Stimulated activated CD8-positive, alpha-beta memory T cell treated with anti-CD3 and anti-CD28 coated beads, Interleukin-2, amount 100 ng/mL, for 48 hours (primary cell): Measurements from ENCODE around the gene HEMK1.

Experiments used
- DNase-seq, 2 donors: peaks; one replicate each; pipeline ENCODE4 v3.0.0-alpha.2; 2020; ENCODE audit warnings: low read depth in 2 of 2

HEMK1 gene

DNA sequence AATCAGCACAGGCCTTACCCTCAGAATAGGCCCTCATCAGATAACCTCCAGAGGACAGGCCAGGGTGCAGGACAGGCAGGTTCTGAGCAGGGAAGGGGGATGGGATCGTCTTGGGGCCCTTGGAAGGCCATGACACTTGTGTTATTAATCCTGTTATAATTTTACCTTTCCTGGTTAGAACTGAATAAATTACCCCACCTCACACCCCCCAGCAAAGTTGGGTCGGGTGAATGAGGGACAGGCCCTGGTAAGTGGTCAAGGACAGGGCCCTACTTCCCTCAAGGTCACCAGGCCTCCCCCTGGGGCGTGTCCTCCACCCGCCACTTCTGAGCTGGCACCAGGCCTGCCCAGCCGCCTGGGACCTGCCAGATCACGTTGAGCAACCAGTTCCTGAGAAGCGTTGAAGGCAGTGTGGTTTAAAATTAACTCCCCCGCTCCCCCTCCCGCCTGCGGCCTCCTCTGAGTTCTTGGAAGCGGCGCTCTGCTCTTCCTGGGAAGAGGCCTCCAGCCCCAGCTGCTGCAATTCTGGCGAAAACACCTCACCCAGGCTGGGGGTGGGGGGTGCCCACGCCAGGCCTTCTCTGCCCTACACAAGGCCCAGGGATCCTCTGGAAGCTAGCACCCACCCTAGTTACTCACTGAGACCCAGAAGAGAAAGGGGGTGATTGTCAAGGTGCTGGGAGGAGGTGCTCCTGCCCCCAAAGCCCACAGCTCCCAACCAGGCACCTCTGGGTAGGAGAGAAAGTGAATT is 31.7 kb downstream of the HEMK1 start:
- DNase-seq, result peak; percentile 84 to 91

DNA sequence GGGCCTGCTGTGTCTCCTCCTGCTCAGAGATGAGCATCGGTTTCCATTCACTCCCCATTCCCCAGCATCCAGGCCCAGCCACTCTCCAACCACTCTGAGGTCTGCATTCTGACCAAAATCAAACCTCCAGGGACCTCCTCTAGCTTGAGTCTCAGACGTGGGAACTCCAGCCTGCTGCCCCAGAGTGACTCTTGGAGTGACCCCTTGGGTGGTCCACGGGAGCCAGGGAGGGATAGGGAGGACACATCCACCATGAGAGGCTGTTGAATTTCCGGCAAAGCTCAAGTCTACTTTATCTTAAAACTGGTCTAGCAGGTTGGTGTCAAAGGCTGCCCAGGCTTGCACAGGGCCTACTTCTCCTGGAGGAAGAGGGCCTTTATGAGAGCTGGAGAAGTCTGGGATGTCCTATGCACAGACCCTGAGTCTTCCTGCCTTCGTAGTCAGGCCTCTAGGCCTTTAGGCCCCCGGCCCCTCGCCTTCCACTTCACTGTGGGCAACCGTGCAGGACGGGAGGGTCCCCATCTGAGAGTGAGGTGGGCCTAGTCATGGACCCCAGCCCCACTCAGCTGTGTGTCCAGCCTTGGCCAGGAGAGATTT is 33.4 kb downstream of the HEMK1 start:
- no peak for DNase-seq

DNA sequence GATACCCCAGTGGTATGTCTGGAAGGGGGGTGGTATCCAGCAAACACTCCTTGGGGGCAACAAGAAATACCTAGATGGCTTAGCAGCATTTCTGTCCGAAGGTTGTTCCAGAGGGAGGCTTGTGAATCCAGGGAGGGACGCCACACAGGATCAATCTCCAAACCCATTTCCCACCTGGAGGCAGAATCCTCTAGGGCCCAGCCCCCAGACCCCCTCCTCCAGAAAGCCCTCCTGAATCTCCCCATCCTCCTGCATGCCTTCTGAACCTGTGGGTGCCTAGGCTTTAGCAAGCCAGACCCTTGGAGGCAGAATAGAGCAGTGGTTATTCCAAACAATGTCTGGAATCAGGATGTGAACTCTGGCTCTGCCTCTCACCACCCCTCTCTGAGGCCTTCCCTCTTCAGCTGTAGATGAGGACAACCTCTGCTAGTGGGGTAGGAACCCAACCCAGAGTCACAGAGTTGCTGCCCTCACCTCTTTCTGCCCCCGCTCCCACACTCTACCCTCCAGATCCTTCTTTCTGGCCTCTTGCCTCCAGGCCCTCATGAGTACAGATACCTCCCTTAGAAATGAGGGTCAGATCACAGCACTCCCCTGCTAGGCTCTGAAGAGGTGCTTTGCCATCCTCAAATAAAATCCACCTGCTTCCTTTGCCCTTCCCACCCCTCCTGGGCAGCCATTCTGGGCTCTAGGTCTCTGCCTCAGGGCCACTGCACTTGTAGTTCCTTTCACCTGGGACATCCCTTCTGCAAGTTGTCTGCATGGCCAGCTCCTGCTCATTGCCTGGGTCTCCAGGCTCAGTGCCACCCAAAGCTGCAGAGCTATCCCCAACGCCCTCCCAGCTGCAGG is 34.2 kb downstream of the HEMK1 start:
- no peak for DNase-seq

DNA sequence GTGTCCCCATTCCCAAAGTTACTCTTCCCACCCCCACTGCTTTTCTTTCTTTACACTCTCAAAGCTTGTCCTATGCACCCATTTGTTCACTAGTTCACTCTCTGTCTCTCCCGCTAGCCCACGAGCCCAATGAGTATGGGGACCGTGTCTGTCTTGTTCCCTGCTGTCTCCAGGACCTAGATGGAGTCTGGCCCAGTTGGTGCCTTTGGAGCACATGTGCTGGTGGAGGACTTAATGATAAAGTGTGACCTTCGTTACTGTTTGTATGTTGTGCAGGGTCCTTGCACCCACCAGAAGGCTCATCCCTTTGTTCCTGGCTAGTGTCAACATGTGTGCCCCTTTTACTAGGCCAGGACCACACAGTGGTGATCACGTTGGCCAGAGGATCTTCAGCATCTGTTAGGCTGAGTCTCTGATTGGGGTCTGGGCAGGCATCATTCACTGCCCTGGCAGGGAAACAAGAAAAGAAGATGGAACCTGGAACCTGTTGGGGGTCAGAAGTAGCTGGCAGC is 34.8 kb downstream of the HEMK1 start:
- no peak for DNase-seq

DNA sequence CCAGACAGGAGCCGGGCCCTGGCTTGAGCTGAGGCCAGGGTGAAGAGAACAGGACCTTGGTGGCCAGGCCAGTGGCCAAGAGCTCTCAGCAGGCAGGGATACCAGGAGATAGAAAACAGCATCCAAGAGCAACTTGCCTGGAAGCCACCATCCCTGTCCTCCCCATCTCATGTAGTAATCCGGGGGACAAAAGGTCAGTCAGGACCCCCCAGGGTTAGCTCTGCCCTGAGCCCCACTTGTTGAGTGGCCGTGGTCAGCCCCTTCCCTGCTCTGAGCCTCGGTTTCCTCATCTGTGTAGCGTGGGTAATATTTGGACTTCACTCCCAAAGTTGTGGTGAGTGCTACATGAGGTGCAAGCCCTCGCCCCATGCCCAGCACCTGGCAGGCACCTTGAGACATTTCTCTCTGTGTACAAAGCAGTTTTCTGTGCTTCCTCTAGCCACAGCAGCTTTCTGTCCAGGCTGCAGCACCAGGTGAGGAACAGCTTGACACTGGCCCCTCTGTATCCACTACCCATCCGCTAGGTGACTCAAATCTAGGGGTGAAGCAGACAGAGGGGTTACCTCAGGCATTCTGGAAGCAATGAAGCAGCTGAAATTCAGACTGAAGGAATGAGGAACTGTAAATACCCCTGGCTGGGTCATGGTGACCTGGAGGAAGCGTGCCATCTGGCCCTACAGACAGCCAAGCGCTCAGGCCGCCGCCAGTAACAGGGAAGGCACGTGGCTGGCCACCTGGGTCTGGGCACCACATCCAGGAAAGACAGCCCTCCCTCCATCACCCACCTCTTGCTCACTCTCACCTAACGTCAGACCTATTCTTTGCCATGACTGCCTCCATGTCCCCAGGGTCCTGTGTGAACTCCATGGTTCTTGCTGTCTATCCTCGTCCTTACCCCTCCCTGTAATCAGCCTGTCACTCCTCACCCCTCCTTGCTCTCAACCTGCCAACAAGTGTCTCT is 35.6 kb downstream of the HEMK1 start:
- DNase-seq, result no peak

DNA sequence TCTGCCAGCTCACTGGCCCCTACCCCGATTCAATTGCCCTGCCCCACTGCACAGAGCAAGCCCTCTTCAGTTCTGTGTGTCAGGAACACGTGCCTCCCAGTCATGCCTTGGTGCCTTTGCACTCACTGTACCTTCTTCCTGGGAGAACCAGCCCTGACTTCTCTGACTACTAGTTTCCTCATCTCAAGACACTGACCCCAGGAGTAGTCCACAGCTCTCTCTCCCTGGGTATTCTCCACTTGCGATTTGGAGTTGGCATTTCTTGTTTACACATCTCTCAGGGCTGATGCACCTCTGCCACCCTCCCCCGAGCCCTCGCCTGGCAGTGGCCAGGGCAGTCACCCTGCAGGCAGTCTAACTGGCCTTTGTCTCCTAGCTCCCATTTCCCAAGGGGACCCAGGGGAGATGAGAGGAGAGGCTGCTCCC is 36.6 kb downstream of the HEMK1 start:
- DNase-seq, result no peak

DNA sequence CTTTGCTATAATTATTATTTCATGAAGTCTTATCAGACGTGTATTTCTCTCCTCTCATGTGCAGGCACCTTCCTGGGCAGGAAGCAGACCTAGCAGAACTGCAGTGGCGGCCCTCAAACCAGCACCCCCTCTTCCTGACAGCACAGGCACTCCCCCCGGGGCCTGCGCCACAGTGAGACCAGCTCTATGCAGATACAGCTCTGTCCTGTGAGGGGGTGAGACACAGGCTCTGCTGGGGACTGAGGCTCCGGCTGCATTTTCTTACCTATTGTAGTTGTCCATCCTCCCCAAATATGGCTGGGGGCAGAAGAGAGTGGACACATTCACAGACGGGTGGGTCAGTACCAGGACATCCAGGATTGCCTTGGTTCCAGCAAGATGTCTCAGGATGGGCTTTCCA is 37.3 kb downstream of the HEMK1 start:
- DNase-seq, result no peak

DNA sequence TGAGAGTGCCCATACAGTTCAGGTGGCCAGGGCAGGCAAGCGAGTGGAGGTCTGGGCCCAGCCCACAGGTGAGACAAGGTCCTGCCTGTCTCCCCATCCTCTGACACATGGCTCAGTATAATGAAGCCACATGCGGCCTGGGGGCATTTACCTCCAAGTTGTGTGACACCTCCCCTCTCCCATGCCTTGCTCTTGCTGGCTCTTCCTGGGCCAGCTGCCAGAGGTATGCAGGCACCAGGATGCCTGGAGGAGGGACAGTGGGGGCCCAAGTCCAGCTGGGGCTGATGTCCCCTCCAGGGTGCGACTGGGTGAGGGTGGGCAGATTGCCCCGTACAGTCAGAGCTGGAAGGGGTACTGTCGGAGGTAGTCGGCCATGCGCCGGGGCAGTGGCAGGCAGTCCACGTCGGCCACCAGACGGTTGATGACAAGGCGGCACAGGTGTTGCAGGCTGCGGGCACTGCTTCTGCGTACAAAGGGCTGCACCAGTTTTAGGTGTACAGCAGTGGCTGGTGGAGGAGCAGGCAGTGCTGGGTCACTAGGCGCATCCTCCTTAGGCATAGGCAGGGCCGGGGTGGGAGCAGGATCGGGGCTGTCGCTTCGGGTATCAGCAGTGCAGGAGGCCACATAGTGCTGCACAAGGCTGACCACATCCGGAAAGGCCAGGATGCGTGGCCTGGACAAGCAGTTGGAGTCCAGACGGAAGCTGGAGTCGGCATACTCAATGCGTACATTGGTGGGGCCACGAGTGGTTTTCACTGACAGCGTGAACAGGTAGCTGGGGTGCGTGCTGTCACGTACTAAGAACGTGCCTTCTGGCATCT is 38.2 kb downstream of the HEMK1 start:
- no peak for DNase-seq

DNA sequence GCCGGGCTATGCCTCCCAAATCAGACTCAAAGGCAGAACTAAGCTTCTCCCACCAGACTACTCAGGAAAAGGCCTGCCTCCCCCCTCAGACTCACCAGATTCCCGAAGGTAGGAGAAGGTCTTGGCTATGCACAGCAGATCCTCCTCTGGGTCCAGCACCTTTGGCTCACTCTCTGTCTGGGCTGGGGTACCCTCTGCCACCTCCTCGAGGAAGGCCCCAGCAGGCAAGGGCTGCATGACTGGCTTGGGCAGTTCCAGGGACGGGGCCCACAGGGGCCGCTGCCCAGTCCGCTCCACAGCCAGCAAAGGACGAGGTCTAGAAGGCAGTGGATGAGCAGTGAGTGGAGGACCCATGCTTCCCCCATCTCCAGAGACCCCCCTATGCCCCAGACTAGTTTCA is 39.0 kb downstream of the HEMK1 start:
- DNase-seq, result no peak

DNA sequence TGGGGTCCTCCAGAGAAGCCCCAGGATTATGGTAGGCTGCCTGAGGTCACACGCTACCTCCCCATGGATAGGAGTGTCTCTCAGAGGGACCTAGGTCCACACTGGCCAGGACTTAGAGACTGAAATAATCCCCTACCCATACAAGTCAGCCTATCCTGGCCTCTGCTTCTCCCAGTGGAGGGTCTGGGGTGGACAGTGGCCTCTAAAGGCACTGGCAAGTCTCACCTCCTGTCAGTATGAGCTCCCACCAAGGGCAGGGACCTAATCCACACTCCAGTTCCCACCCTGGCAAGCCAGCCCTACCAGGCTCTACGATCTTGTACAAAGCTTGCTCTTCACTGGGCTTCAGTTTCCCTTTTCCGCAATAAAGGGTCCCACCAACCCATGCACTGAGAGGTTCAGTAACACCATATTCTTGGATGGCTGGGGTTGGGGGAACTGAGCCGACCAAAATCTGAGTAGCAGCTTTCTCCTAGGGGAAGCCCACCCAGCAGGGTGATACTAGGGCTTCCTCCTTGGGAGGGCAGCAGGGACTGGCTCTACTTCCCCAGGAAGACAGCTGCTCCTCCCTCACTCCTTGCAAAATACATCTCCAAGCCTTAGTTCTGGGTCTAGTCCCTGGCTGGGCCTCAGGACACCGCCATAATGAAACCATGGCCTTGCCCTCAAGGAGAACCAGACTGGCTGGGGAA is 39.9 kb downstream of the HEMK1 start:
- no peak for DNase-seq

DNA sequence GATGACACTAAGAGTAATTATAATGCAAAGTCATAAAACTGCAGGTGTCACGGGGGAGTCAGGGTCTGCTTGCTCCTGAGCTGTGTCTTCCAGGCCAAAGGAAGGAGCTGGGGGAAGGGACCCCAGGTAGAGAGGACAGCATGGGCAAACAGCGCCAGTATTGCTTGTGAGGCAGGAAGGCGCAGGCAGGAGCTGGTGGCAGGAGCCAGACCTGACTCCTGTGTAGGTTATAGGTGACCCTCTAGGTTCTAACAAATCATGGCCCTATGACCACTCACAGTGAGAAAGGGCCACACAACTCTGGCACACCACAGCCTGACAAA is 40.4 kb downstream of the HEMK1 start:
- no peak for DNase-seq

DNA sequence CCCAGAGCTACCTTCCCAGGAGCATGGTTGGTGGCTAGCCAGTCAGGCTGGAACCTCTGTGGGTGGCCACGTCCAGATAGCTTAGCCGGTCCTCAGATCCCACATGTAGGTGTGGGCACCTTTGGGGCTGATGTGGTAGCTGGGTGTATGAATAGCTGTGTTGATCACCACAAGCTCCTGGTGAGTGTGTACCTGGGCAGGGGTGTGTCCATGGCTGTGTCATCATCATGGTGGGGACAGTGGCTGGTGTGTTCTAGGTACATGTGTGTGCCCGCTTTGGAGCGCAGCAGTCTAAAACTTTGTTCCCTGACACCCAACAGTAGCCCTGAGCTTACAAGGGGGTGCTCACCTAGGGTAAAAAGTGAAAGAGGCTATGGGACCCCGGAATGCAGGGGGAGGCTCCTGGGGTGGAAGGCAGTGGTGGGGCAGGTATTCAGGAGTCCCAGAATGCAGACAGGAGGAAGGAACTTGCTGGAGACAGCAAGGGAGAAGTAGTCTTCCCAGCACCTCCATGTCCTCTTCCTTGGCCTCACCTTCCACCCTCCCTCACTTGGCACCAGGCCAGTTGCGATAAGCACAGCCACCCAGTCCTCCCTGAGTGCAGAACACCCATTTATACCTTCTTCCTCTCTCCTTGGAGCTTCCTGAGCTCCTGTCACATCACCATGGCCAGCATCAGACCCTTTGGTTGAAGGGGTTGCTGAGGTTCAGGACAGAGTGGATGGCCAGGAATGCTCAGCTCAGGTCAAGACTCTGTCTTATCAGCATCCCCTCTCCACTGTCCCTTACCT is 41.1 kb downstream of the HEMK1 start:
- no peak for DNase-seq

DNA sequence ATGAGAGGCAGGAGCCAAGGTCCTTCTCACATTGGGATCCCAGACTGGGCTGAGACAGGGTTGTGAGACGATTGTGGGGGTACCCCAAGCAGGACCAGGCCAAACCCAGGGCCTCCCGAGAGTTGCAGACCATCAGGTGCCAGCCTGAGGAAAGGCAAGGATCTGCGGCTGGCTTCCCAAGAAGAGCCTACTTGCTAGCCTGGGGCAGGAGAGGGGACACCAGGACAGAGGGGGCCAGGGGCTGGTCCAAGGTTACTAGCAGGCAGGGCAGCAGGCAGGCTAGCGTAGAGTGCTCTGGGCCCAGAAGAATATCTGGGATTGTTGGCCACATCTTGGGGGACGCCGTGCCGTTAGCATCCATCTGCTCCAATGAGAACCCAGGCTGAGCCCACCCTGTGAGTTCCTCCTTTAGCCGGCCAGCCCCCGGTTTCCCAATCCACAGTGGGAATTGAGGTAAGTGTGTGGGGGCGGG is 41.7 kb downstream of the HEMK1 start:
- no peak for DNase-seq

DNA sequence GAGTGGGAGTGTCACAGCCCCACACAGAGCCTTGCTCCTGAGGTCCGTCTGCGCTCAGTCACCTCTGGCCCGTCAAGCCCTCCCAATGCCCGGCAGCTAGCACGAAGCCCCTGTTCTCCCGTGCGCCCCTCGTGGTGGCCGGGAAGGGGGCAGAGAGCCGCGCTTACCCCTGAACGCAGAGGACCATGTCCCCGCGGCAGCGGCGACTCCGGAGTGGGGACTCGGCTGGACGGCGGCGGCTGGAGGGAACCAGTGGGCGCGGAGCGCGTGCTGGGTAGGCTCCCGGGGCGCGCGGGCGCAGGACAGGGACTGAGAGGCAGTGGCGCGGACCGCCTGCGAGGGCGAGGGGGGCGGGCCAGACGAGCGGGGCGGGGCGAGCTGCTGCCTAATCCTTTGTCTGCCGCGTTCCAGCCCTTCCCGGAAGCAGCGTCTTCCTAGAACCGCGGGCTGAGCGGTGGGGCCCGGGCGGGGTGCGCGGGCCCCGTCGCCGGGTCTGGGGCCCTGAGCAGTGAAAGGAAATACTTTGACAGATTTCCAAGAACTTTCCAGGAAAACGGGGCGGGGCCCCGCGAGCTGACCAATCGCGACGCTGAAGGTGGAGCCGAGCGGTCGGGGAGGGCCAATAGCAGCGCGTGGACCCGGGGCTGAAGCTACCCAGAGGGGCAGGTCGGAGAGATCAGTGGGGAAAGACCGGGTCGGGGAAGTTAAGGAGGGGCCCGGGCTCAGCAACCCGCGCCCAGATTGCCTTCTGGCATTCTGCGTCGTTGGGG is 42.3 kb downstream of the HEMK1 start, which contains the start of gene CISH:
Gene CISH, minus strand, starts transcription at position 311 of the 770 bp plus-strand sequence. Its CDS starts 124 bp downstream, at position 187.
- DNase-seq, result peak; percentile 96 to 97

DNA sequence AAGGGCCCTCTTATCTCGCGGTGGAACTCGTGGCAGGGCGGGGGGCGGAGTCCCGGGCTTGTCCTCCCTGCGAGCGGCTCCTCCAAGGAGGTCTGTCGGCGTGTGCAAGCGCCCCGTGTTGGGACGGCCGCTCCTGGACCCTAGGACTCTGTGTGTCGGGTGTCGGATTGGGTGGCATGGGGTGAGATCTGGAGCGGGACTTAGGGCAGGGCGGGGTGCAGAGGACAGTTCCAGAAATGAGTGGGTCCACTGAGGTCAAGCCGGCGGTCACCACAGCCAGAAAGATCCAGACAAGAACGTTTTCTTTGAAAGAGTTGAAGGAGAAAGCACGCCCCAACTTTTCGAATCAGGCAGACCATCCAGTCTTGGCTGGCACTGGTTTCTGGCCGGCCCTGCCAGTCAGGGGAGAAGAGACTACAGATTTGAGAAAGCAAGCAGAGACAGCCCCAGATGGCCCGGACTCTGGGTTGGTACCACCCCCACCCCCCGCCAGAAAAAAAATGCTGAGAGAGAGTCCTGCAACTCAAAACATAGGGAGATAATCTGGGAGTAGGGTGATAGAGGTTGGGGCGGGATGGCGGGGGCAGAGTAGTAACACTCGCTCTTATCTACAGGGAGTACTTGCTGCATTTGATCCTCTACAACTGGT is 43.0 kb downstream of the HEMK1 start:
- DNase-seq, result no peak

DNA sequence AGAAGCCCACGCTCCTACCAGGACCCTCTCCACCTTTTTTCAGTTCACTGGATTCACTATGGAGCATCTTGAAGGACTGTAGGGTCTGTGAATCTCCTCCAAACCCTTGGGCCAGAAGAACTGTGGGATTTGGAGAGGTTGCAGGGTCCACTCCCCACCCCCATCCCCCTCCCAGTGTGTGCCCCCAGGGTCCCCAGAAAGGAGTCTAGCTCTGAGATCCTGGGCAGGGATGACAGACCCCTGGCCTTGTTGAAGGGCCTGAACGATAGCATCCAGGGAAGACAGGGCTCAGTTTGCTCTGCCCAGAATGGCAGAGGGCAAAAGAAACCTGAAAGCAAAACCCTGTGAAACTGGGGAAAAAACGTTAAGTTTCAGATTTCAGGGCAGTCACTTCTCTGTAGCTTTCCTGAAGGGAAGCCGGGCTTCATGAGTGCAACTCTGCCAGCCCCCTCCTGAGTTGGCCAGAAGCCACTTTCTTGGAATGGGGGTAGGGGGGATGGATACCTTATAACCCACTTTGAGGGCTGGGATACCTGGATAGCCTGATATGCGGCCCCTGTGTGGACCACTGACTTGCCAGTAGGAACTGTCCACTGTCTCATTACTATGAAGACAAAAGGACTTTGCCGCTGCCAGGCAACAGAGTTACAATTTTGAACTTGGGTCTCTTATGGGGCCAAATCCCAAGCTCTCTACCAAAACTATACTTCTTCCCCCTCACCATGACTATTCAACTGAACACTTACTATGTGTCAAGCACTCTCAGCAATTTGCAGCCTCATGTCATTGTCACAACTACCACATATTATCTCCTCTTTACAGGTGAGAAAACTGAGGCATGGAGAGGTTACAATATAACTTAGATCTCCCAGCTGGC is 43.9 kb downstream of the HEMK1 start:
- no peak for DNase-seq

DNA sequence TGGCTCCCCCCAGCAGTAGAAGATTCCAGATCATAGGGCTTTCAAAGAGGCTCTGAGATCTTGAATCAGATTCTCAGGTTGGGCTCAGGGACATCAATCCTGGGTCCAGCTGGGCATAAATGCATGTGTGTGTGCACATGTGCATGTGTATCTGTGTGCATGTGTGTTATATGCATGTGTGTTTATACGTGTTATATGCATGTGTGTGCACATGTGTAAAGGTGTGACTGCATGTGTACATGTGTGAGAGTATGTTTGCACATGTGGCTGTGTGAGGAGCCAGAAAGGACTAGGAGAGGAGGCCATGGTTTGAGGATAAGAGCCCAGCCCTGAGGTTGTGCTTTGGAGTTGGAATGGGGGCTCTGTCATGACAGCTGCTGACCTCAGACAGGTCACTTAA is 45.9 kb downstream of the HEMK1 start:
- no peak for DNase-seq
